Activated naive CD8-positive, alpha-beta T cell treated with anti-CD3 and anti-CD28 coated beads, Interleukin-2, amount 10 ng/mL, durations not matched to agents 7 days and 5 days (primary cell): ENCODE data around the gene PHLDB2. TPM values are rescaled to one million over a fixed set of nuclear protein-coding genes. Genes with fewer than 3 reads are reported as not detected.

Experiments used
- ATAC-seq: fragments of 150-1000 bp; cut with Tn5 transposase; one replicate; pipeline ENCODE4 v1.10.0; 2021; ENCODE audit warnings: low read depth, moderate library complexity
- POLR2A ChIA-PET: fragments of 350-600 bp; sonication (Branson Sonifier 250); formaldehyde crosslinking; loops from one replicate; lab custom pipeline; 2021; ENCODE audit warnings: antibody characterized with exemption; lab: Charles Lee
- DNase-seq: peaks from one replicate; pipeline ENCODE4 v3.0.0; 2021
- H3K27ac Mint-ChIP-seq: one replicate; pipeline ENCODE4 v1.8.0; 2022; ENCODE audit warnings: mild to moderate bottlenecking, mixed read lengths
- H3K27me3 Mint-ChIP-seq: one replicate; pipeline ENCODE4 v1.8.0; 2022; ENCODE audit warnings: mild to moderate bottlenecking, moderate library complexity, mixed read lengths
- H3K36me3 Mint-ChIP-seq: one replicate; pipeline ENCODE4 v1.8.0; 2021; ENCODE audit warnings: mild to moderate bottlenecking, mixed read lengths
- H3K4me1 Mint-ChIP-seq: one replicate; pipeline ENCODE4 v1.8.0; 2021; ENCODE audit warnings: mixed read lengths
- H3K4me3 Mint-ChIP-seq: one replicate; pipeline ENCODE4 v1.8.0; 2022; ENCODE audit warnings: mild to moderate bottlenecking, moderate library complexity, mixed read lengths
- H3K9me3 Mint-ChIP-seq: one replicate; pipeline ENCODE4 v1.8.0; 2021; ENCODE audit warnings: mixed read lengths
- total RNA-seq, 2 experiments: library from RNA; stranded (reverse); gene quantifications; one replicate each; pipeline ENCODE4 v1.2.3, GENCODE V29; 2021

PHLDB2 gene
- total RNA-seq, 2 experiments from 2014 or later, result 5.1 TPM

DNA sequence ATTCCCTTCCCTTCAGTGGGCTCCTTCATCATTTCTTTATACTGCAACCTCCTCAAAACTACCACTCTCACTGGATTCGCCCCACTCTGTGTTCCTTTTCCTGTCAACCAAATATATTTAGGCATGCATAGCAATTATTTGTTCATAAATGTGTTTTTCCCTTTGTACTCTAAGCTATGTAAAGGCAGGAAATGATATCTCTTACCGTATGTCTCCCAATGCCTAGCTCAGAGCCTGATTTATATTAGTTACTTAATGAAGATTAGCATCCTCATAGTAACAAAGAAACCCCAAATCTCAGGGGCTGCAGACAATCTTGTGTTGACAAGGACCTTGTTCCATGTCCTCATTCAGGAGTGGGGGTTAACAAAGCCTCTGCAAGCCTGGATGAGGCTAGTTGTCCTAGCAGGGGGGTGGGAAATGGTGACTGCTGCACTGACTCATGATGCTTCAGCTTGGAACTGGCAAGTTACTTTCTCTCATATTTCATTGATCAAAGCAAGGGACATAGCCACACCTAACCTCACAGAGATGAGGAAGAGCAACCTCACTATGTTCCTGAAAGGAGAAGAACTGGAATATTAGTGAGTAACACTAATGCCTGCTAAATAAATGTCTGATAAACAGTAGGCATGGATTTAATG is 15.2 kb downstream of the PHLDB2 start:
- Mint-ChIP-seq H3K9me3 (no peaks in the 10 kb centered on the region), H3K27me3 (peaks cover 4% of the 10 kb centered on the region), H3K27ac (no peak overlapping the region), H3K36me3 (no peaks in the 10 kb centered on the region), H3K4me1 (peaks cover 2% of the 10 kb centered on the region), H3K4me3 (no peak overlapping the region)
- ATAC-seq (no peak), DNase-seq (no peak)
- POLR2A ChIA-PET, result no interaction called here

- H3K27ac Mint-ChIP-seq, result no peak overlapping the region
- no peaks in the 10 kb centered on the region for H3K27me3 Mint-ChIP-seq
- H3K36me3 Mint-ChIP-seq, result peaks cover 4% of the 10 kb centered on the region
- POLR2A ChIA-PET, result no interaction called here
- peaks cover 4% of the 10 kb centered on the region for H3K4me1 Mint-ChIP-seq
- no peak for DNase-seq
- H3K9me3 Mint-ChIP-seq, result no peaks in the 10 kb centered on the region
- no peak for ATAC-seq
- no peak overlapping the region for H3K4me3 Mint-ChIP-seq
Observed at GRCh38 chr3:111881480-111881879, 22.4 kb downstream of the PHLDB2 start.

DNA sequence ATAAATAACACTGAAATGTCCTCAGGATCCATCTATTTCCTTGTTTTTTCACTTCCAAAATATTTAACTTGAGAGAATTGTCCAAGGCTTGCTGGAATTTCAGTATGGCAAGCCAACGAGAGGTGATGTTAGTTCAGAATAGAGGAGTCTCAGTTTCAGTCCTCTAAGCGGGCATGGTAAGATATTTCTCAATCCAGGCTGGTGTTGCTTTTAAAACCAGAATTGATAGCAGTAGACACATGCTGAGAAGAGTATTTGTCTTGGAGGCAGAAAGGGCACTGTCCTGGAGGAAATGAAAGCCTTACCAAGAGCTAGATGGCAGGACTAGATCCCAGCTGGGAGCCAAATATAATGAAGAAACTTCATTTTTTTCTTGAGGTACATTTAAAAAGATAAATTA is 23.1 kb downstream of the PHLDB2 start:
- DNase-seq, result no peak
- Mint-ChIP-seq H3K27me3 (no peaks in the 10 kb centered on the region), H3K36me3 (peaks cover 4% of the 10 kb centered on the region), H3K4me3 (no peak overlapping the region), H3K27ac (no peak overlapping the region), H3K4me1 (peaks cover 4% of the 10 kb centered on the region), H3K9me3 (no peaks in the 10 kb centered on the region)
- ATAC-seq, result no peak
- POLR2A ChIA-PET, result no interaction called here

GRCh38 chr3:111882799-111883198 is 23.7 kb downstream of the PHLDB2 start:
- H3K36me3 Mint-ChIP-seq, result peaks cover 4% of the 10 kb centered on the region
- no peak overlapping the region for H3K27ac Mint-ChIP-seq
- ATAC-seq (no peak), DNase-seq (no peak)
- H3K4me3 Mint-ChIP-seq, result no peak overlapping the region
- H3K27me3 Mint-ChIP-seq, result no peaks in the 10 kb centered on the region
- H3K4me1 Mint-ChIP-seq, result peaks cover 4% of the 10 kb centered on the region
- H3K9me3 Mint-ChIP-seq, result no peaks in the 10 kb centered on the region
- POLR2A ChIA-PET, result no interaction called here

DNA sequence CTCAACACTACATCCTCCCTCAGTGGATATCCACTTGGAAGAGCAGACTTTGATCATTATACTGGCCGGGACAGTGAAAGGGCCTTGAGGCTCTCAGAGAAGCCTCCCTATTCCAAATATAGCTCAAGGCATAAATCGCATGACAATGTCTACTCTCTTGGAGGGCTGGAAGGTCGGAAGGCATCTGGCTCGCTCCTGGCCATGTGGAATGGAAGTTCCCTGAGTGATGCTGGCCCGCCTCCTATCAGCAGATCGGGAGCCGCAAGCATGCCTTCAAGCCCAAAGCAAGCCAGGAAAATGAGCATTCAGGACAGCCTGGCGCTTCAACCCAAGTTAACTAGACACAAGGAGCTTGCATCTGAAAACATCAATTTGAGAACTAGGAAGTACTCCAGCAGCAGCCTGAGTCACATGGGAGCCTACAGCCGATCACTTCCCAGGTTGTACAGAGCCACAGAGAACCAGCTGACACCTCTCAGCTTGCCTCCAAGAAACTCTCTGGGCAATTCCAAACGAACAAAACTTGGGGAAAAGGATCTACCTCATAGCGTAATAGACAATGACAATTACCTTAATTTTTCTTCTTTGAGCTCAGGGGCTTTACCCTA is 25.4 kb downstream of the PHLDB2 start:
- POLR2A ChIA-PET, result no interaction called here
- Mint-ChIP-seq H3K4me1 (peaks cover 4% of the 10 kb centered on the region), H3K27ac (no peak overlapping the region), H3K27me3 (no peaks in the 10 kb centered on the region), H3K4me3 (no peak overlapping the region), H3K9me3 (no peaks in the 10 kb centered on the region), H3K36me3 (peaks cover 4% of the 10 kb centered on the region)
- DNase-seq (no peak), ATAC-seq (no peak)

GRCh38 chr3:111885578-111885977 is 26.5 kb downstream of the PHLDB2 start:
- H3K27me3 Mint-ChIP-seq, result no peaks in the 10 kb centered on the region
- H3K9me3 Mint-ChIP-seq, result no peaks in the 10 kb centered on the region
- POLR2A ChIA-PET, result no interaction called here
- H3K4me1 Mint-ChIP-seq, result peaks cover 4% of the 10 kb centered on the region
- no peak overlapping the region for H3K4me3 Mint-ChIP-seq
- H3K36me3 Mint-ChIP-seq, result peaks cover 4% of the 10 kb centered on the region
- no peak overlapping the region for H3K27ac Mint-ChIP-seq
- no peak for DNase-seq
- no peak for ATAC-seq

DNA sequence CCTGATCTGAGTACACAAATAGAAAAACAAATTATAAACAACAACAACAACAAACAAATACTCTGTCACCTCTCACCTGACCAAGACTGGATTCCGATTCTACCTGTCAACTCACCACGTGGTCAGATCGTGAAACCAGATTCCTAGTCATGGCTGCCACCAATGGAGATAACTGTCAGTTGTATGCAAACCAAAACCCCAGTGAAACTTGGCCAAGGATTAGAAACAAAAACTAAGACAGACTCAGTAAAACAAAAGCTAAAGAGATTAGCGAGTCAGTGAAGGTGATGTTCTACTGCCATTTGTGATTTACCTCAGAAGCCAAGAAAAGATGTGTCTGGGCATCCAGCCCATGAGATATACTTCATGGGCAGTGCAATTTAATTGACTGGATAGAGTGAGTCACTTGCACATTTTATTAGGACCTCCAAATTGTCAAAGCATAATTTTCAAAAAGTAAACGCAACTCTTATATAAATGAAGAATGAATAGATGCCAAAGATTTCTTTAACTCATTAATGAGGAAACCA is 31.1 kb downstream of the PHLDB2 start:
- Mint-ChIP-seq H3K36me3 (peaks cover under 1% of the 10 kb centered on the region), H3K4me1 (no peaks in the 10 kb centered on the region), H3K27ac (no peak overlapping the region), H3K4me3 (no peak overlapping the region), H3K9me3 (peaks cover 2% of the 10 kb centered on the region), H3K27me3 (no peaks in the 10 kb centered on the region)
- POLR2A ChIA-PET, result no interaction called here
- ATAC-seq (no peak), DNase-seq (no peak)

- Mint-ChIP-seq H3K9me3 (peaks cover 2% of the 10 kb centered on the region), H3K27me3 (no peaks in the 10 kb centered on the region), H3K4me3 (no peak overlapping the region), H3K4me1 (no peaks in the 10 kb centered on the region), H3K36me3 (no peaks in the 10 kb centered on the region), H3K27ac (no peak overlapping the region)
- no peak for ATAC-seq
- POLR2A ChIA-PET, result no interaction called here
- DNase-seq, result no peak
Observed at GRCh38 chr3:111892070-111892469, 33.0 kb downstream of the PHLDB2 start.

DNA sequence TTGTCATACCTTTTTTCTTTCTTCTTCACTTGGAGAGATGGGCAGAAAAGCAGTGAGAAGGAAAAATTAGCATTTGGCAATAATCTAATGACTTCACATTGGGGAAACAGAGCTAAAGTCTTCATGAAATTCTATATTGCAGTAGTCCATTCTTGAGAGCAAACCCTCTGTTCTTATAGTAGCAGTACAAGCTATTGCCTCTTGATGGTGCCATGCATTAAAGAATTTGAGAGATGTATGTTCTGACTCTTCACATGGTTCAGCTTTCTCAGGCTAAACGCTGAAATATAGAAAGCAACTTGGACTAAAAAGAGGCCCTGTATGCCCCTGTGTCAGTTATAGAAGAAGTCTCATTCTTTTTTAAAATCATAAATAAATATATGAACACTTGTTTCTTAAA is 36.0 kb downstream of the PHLDB2 start:
- H3K36me3 Mint-ChIP-seq, result peaks cover 4% of the 10 kb centered on the region
- peaks cover 5% of the 10 kb centered on the region for H3K4me1 Mint-ChIP-seq
- ATAC-seq (no peak), DNase-seq (no peak)
- peaks cover 2% of the 10 kb centered on the region for H3K27me3 Mint-ChIP-seq
- peaks cover 2% of the 10 kb centered on the region for H3K9me3 Mint-ChIP-seq
- no peak overlapping the region for H3K27ac Mint-ChIP-seq
- POLR2A ChIA-PET, result no interaction called here
- no peak overlapping the region for H3K4me3 Mint-ChIP-seq

DNA sequence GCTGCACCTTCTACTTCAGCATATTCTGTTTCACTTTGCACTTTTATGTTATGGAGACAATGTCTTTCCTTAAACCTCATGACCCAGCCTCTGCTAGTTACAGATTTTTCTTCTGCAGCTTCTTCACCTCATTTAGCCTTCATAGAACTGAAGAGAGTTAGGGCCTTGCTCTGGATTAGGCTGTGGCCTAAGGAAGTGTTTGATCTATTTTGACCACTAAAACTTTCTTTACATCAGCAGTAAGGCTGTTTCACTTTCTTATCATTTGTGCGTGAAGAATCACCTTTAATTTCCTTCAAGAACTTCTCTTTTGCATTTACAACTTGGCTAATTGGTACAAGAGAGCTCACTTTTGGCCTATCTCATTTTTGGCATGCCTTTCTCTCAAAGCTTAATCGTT is 40.9 kb downstream of the PHLDB2 start:
- Mint-ChIP-seq H3K27ac (peak overlapping the region; percentile 49), H3K27me3 (peaks cover 2% of the 10 kb centered on the region), H3K4me3 (peak overlapping the region; percentile 40), H3K9me3 (no peaks in the 10 kb centered on the region), H3K4me1 (peaks cover 12% of the 10 kb centered on the region), H3K36me3 (peaks cover 4% of the 10 kb centered on the region)
- ATAC-seq (peak; percentile 26), DNase-seq (no peak)
- POLR2A ChIA-PET, result no interaction called here

GRCh38 chr3:111901637-111902036 is 42.6 kb downstream of the PHLDB2 start:
- Mint-ChIP-seq H3K27me3 (peaks cover 4% of the 10 kb centered on the region), H3K4me3 (no peak overlapping the region), H3K27ac (no peak overlapping the region), H3K4me1 (peaks cover 12% of the 10 kb centered on the region), H3K36me3 (peaks cover 4% of the 10 kb centered on the region), H3K9me3 (no peaks in the 10 kb centered on the region)
- DNase-seq (no peak), ATAC-seq (no peak)
- POLR2A ChIA-PET, result no interaction called here

DNA sequence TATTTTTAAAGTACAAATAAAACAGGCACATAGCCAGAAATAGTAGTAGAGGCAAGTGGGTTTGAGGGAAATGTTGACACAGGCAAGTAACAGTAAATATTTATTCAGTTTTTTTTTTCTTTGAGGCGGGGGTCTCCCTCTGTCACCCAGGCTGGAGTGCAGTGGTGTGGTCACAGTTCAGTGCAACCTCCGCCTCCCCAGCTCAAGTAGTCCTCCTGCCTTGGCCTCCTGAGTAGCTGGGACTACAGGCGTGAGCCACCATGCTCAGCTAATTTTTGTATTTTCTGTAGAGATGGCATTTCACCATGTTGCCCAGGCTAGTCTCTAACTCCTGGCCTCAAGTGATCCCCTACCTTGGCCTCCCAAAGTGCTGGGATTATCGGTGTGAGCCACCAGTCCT is 43.5 kb downstream of the PHLDB2 start:
- peaks cover 4% of the 10 kb centered on the region for H3K27me3 Mint-ChIP-seq
- POLR2A ChIA-PET, result no interaction called here
- H3K36me3 Mint-ChIP-seq, result peaks cover 4% of the 10 kb centered on the region
- H3K27ac Mint-ChIP-seq, result no peak overlapping the region
- no peaks in the 10 kb centered on the region for H3K9me3 Mint-ChIP-seq
- no peak overlapping the region for H3K4me3 Mint-ChIP-seq
- no peak for DNase-seq
- peaks cover 12% of the 10 kb centered on the region for H3K4me1 Mint-ChIP-seq
- no peak for ATAC-seq

DNA sequence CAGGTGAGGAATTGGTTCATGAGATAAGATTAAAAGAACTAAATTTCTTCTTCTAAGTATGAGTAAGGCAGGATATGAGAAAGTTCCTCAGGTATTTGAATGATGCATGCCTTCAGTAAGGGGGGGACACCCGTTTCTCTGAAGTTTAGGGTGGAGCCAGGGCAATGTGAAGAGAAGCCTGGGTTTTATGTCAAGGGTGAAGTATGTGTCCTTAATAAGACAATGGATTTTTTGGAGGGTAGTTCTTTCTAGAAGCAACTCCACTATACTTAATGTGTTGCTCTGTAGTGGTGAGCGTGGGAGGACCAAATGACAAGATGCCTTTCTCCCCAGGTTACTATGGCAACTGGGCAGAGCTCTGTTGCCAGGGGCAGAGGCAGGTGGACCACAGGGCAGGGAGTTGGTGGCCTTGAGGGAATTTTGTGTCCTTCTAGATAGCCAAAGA is 44.0 kb downstream of the PHLDB2 start:
- Mint-ChIP-seq H3K27me3 (peaks cover 2% of the 10 kb centered on the region), H3K27ac (no peak overlapping the region), H3K36me3 (peaks cover 3% of the 10 kb centered on the region), H3K9me3 (no peaks in the 10 kb centered on the region), H3K4me3 (no peak overlapping the region), H3K4me1 (peaks cover 12% of the 10 kb centered on the region)
- ATAC-seq (no peak), DNase-seq (no peak)
- POLR2A ChIA-PET, result no interaction called here
